IMR-90 (cell line): ENCODE results near the gene NUP43. TPM values are rescaled to one million over a fixed set of nuclear protein-coding genes. Genes with fewer than 3 reads are reported as not detected.

Source experiments
- ATAC-seq: fragments of 200-7000 bp; cut with Tn5 transposase; 2 replicates; pipeline ENCODE4 v1.9.1; 2020; ENCODE audit warnings: low read depth, mild to moderate bottlenecking, moderate library complexity
- BruUV-seq: library from RNA; stranded (reverse); fragments of 400-500 nt; replicated peaks from 2 replicates; lab custom pipeline; 2021; lab: Mats Ljungman, UMichigan
- CTCF ChIA-PET: fragments of 300-600 bp; formaldehyde crosslinking; extraction: SDS; loops from one replicate; lab custom pipeline; 2021; ENCODE audit warnings: antibody characterized with exemption; lab: Yijun Ruan, JAX
- POLR2A ChIA-PET: fragments of 300-600 bp; sonication (Branson Sonifier 250); formaldehyde crosslinking; loops from one replicate; lab custom pipeline; 2022; ENCODE audit warnings: antibody characterized with exemption; ENCODE audit not compliant: unreplicated experiment; lab: Charles Lee
- DNase-seq: peaks from one replicate; pipeline ENCODE4 v3.0.0; 2013
- H2AFZ ChIP-seq: replicated peaks from 2 replicates; pipeline ENCODE3; 2013; ENCODE audit warnings: low read length, mild to moderate bottlenecking; ENCODE audit not compliant: poor library complexity
- H2AK5ac ChIP-seq: 2 replicates; pipeline ENCODE4 v1.6.1; 2013; ENCODE audit warnings: low read depth, low read length, inconsistent platforms
- H2AK9ac ChIP-seq: replicated peaks from 2 replicates; pipeline ENCODE3; 2013; ENCODE audit warnings: mild to moderate bottlenecking, low read depth, low read length, moderate library complexity; ENCODE audit not compliant: poor library complexity
- H2BK120ac ChIP-seq: 2 replicates; pipeline ENCODE4 v1.6.1; 2013; ENCODE audit warnings: low read depth, low read length, inconsistent platforms
- H2BK15ac ChIP-seq: 3 replicates; pipeline ENCODE4 v1.6.1; 2013; ENCODE audit warnings: low read depth, low read length, inconsistent platforms
- H2BK20ac ChIP-seq: 2 replicates; pipeline ENCODE4 v1.6.1; 2013; ENCODE audit warnings: low read depth, mild to moderate bottlenecking, inconsistent platforms, low read length, moderate library complexity
- H2BK5ac ChIP-seq: 2 replicates; pipeline ENCODE4 v1.6.1; 2013; ENCODE audit warnings: mild to moderate bottlenecking, low read depth, low read length, inconsistent platforms; ENCODE audit not compliant: poor library complexity, severe bottlenecking
- H3K14ac ChIP-seq: replicated peaks from 2 replicates; pipeline ENCODE4 v1.6.1; 2013; ENCODE audit warnings: low read depth, low read length, inconsistent platforms
- H3K18ac ChIP-seq: 2 replicates; pipeline ENCODE4 v1.6.1; 2013; ENCODE audit warnings: low read depth, low read length, control low read depth
- H3K23ac ChIP-seq: 2 replicates; pipeline ENCODE4 v1.6.1; 2013; ENCODE audit warnings: low read depth, low read length, inconsistent platforms
- H3K27ac ChIP-seq: 2 replicates; pipeline ENCODE4 v1.5.1; 2013; ENCODE audit warnings: mild to moderate bottlenecking, control low read depth, low read length; ENCODE audit not compliant: insufficient read depth
- H3K27me3 ChIP-seq: 2 replicates; pipeline ENCODE4 v1.6.1; 2013; ENCODE audit warnings: low read length; ENCODE audit not compliant: control insufficient read depth, insufficient read depth
- H3K36me3 ChIP-seq: 2 replicates; pipeline ENCODE4 v1.6.1; 2013; ENCODE audit warnings: low read length, mixed read lengths; ENCODE audit not compliant: control insufficient read depth, insufficient read depth
- H3K4ac ChIP-seq: 2 replicates; pipeline ENCODE4 v1.6.1; 2013; ENCODE audit warnings: low read depth, low read length, inconsistent platforms
- H3K4me1 ChIP-seq: 2 replicates; pipeline ENCODE4 v1.6.1; 2013; ENCODE audit warnings: low read length, mixed read lengths; ENCODE audit not compliant: control insufficient read depth, insufficient read depth
- H3K4me2 ChIP-seq: 2 replicates; pipeline ENCODE4 v1.6.1; 2013; ENCODE audit warnings: low read depth, mild to moderate bottlenecking, control low read depth, low read length, moderate library complexity
- H3K4me3 ChIP-seq: 2 replicates; pipeline ENCODE4 v1.5.1; 2013; ENCODE audit warnings: low read depth, mild to moderate bottlenecking, control low read depth, low read length, moderate library complexity; ENCODE audit not compliant: insufficient read depth
- H3K56ac ChIP-seq: 2 replicates; pipeline ENCODE4 v1.6.1; 2013; ENCODE audit warnings: low read length, inconsistent platforms; ENCODE audit not compliant: insufficient read depth; ENCODE audit errors: extremely low read depth
- H3K79me1 ChIP-seq, 2 experiments: 2 replicates each; pipeline ENCODE4 v1.6.1; 2013; ENCODE audit warnings: low read length in 2 of 2, inconsistent platforms in 1 of 2, low read depth in 1 of 2
- H3K9ac ChIP-seq: 2 replicates; pipeline ENCODE4 v1.6.1; 2013; ENCODE audit warnings: low read depth, low read length, control low read depth
- H3K9me1 ChIP-seq: 2 replicates; pipeline ENCODE4 v1.6.1; 2013; ENCODE audit warnings: low read length, inconsistent platforms; ENCODE audit not compliant: insufficient read depth
- H3K9me3 ChIP-seq: 2 replicates; pipeline ENCODE4 v1.6.1; 2013; ENCODE audit warnings: low read length; ENCODE audit not compliant: control insufficient read depth, insufficient read depth
- H4K20me1 ChIP-seq: 2 replicates; pipeline ENCODE4 v1.6.1; 2013; ENCODE audit warnings: low read length, inconsistent platforms; ENCODE audit not compliant: insufficient read depth
- H4K5ac ChIP-seq: 2 replicates; pipeline ENCODE4 v1.6.1; 2013; ENCODE audit warnings: mild to moderate bottlenecking, low read depth, low read length, control low read depth
- H4K8ac ChIP-seq, 2 experiments: 2 replicates each; pipeline ENCODE4 v1.6.1; 2013; ENCODE audit warnings: low read depth in 2 of 2, low read length in 2 of 2, control low read depth in 1 of 2, inconsistent platforms in 1 of 2
- H4K91ac ChIP-seq: 2 replicates; pipeline ENCODE4 v1.6.1; 2013; ENCODE audit warnings: low read depth, low read length, inconsistent platforms; ENCODE audit not compliant: insufficient read depth
- BHLHE40 ChIP-seq: fragments of 150-350 bp; IDR thresholded peaks from 2 replicates; pipeline ENCODE4 v1.6.1; 2016; ENCODE audit warnings: mild to moderate bottlenecking, low read depth, low read length
- CEBPB ChIP-seq: IDR thresholded peaks from 2 replicates; pipeline ENCODE4 v1.6.1; 2012; ENCODE audit warnings: low read depth, low read length, improper control_type of control experiment
- CHD1 ChIP-seq: IDR thresholded peaks from 2 replicates; pipeline ENCODE4 v1.6.1; 2012; ENCODE audit warnings: low read depth, low read length, improper control_type of control experiment
- FOS ChIP-seq: fragments of 150-350 bp; IDR thresholded peaks from 2 replicates; pipeline ENCODE4 v1.6.1; 2016; ENCODE audit warnings: low read depth, low read length
- MAFK ChIP-seq: IDR thresholded peaks from 2 replicates; pipeline ENCODE4 v1.6.1; 2012; ENCODE audit warnings: low read depth, low read length, improper control_type of control experiment
- MAZ ChIP-seq: IDR thresholded peaks from 2 replicates; pipeline ENCODE4 v1.6.1; 2012; ENCODE audit warnings: low read depth, mild to moderate bottlenecking, low read length, improper control_type of control experiment, moderate library complexity, borderline replicate concordance
- NFE2L2 ChIP-seq: fragments of 150-350 bp; IDR thresholded peaks from 2 replicates; pipeline ENCODE4 v1.6.1; 2016; ENCODE audit warnings: low read depth, mild to moderate bottlenecking, low read length
- POLR2A ChIP-seq: IDR thresholded peaks from 2 replicates; pipeline ENCODE4 v1.6.1; 2012; ENCODE audit warnings: mild to moderate bottlenecking, low read depth, low read length
- RCOR1 ChIP-seq: IDR thresholded peaks from 2 replicates; pipeline ENCODE4 v1.6.1; 2012; ENCODE audit warnings: mild to moderate bottlenecking, low read length, improper control_type of control experiment; ENCODE audit not compliant: insufficient replicate concordance
- RFX5 ChIP-seq: IDR thresholded peaks from 2 replicates; pipeline ENCODE4 v1.8.0; 2012; ENCODE audit warnings: low read depth, mild to moderate bottlenecking, low read length, moderate library complexity
- SMC3 ChIP-seq: fragments of 150-350 bp; IDR thresholded peaks from 2 replicates; pipeline ENCODE4 v1.6.1; 2016; ENCODE audit warnings: low read depth, mild to moderate bottlenecking, antibody characterized with exemption, low read length, moderate library complexity
- WGBS, 2 experiments: methylation state at CpG; one replicate each; pipeline versions ENCODE4 v1.1.5 to v1.1.7; 2013; ENCODE audit warnings: missing lambda C conversion rate in 2 of 2; ENCODE audit not compliant: insufficient read length in 1 of 2; ENCODE audit errors: extremely low coverage in 2 of 2; 5-methylcytosine and 5-hydroxymethylcytosine counted together
- dilution Hi-C: fragments of 300-500 bp; cut with HindIII; formaldehyde crosslinking; loops from one replicate; pipeline ENCODE4 v1.14.3; 2018; ENCODE audit warnings: low sequenced_read_pairs; ENCODE audit not compliant: unreplicated experiment
- in situ Hi-C: fragments of 300-500 bp; cut with MboI; formaldehyde crosslinking; loops from 3 replicates; pipeline ENCODE4 v1.14.3; 2019; ENCODE audit warnings: low sequenced_read_pairs, inconsistent platforms, mixed read lengths
- intact Hi-C: fragments of 100-400 bp; cut with micrococcal nuclease; formaldehyde crosslinking; loops from 2 replicates; pipeline ENCODE4 v1.10.0; 2022
- polyA plus RNA-seq, 3 experiments: library from polyadenylated mRNA; depleted of rRNA; stranded (reverse); fragments of >200 nt; gene quantifications; 2 replicates each; pipeline ENCODE4 v1.2.3, GENCODE V29; 2012; ENCODE audit warnings: low replicate concordance in 1 of 3
- total RNA-seq: library from RNA; depleted of rRNA; stranded (reverse); fragments of >200 nt; gene quantifications from 2 replicates; pipeline ENCODE4 v1.2.3, GENCODE V29; 2012
- TF ChIP-seq, protein P1 (sequence below): fragments of 150-350 bp; IDR thresholded peaks from 2 replicates; pipeline ENCODE4 v1.6.1; 2017; ENCODE audit warnings: mild to moderate bottlenecking, antibody characterized with exemption, low read length, low read depth
- TF ChIP-seq, protein P2 (sequence below): conservative IDR thresholded peaks from 2 replicates; pipeline ENCODE4 v1.5.1; 2012; ENCODE audit warnings: mild to moderate bottlenecking, low read depth, low read length, improper control_type of control experiment

Gene NUP43
- total and polyA plus RNA-seq, 2 of the 4 experiments (the other 2 are of a cell fraction): 14.2 to 40.5 TPM

DNA sequence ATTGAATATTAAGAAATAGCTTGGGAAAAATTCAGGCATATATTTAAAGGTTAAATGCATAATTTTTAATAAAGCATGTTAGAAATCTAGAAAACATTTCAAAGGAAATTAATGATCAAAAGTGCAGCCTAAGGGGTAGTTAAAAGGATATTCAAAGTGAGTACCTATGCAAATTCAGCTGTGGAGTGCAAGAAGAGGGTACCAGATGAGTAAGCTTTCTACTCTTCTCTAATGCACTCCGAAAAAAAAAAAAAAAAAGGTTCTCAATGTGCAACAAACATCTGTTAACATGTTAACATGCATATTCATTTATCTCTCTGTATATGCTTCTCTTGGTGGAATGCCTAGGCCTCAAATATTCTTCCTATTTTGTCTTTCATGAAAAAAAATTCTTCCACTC, 65.8 kb downstream of the NUP43 start:
- Histone ChIP-seq H3K4me1 (no peaks in the 10 kb centered on the region), H3K79me1 (peaks cover 18 to 37% of the 10 kb centered on the region in 2 experiments), H2BK15ac (no peak overlapping the region), H3K4me2 (no peak overlapping the region), H4K5ac (no peak overlapping the region), H2AFZ (no peak overlapping the region), H3K36me3 (peaks cover 29% of the 10 kb centered on the region), H2BK5ac (no peak overlapping the region), H3K9me1 (peaks cover 4% of the 10 kb centered on the region), H2AK5ac (no peak overlapping the region), H2AK9ac (no peak overlapping the region), H3K18ac (no peak overlapping the region), H3K27me3 (no peaks in the 10 kb centered on the region), H3K9me3 (no peaks in the 10 kb centered on the region), H3K4me3 (no peak overlapping the region), H2BK20ac (no peak overlapping the region), H3K23ac (no peak overlapping the region), H3K9ac (no peak overlapping the region), H3K27ac (no peak overlapping the region), H3K56ac (no peak overlapping the region), H3K14ac (no peak overlapping the region), H3K4ac (no peak overlapping the region), H4K20me1 (peaks cover 13% of the 10 kb centered on the region; the same call in 1 of the 2 replicates), H2BK120ac (no peak overlapping the region), H4K8ac (no peak overlapping the region), H4K91ac (no peak overlapping the region)
- DNase-seq (no peak), ATAC-seq (no peak)
- dilution Hi-C loops: no loop called here
- CTCF ChIA-PET: no interaction called here
- no CpG with 5 or more reads among the region's 1 CpG for WGBS, 2 experiments
- intact Hi-C loops: no loop called here
- no peak for TF ChIP-seq RCOR1
- TF ChIP-seq CHD1: no peak
- no peak for TF ChIP-seq NFE2L2
- no peak for TF ChIP-seq MAZ
- no peak for TF ChIP-seq CEBPB
- TF ChIP-seq, protein P1, sequence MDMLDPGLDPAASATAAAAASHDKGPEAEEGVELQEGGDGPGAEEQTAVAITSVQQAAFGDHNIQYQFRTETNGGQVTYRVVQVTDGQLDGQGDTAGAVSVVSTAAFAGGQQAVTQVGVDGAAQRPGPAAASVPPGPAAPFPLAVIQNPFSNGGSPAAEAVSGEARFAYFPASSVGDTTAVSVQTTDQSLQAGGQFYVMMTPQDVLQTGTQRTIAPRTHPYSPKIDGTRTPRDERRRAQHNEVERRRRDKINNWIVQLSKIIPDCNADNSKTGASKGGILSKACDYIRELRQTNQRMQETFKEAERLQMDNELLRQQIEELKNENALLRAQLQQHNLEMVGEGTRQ: no peak
- TF ChIP-seq, protein P2, sequence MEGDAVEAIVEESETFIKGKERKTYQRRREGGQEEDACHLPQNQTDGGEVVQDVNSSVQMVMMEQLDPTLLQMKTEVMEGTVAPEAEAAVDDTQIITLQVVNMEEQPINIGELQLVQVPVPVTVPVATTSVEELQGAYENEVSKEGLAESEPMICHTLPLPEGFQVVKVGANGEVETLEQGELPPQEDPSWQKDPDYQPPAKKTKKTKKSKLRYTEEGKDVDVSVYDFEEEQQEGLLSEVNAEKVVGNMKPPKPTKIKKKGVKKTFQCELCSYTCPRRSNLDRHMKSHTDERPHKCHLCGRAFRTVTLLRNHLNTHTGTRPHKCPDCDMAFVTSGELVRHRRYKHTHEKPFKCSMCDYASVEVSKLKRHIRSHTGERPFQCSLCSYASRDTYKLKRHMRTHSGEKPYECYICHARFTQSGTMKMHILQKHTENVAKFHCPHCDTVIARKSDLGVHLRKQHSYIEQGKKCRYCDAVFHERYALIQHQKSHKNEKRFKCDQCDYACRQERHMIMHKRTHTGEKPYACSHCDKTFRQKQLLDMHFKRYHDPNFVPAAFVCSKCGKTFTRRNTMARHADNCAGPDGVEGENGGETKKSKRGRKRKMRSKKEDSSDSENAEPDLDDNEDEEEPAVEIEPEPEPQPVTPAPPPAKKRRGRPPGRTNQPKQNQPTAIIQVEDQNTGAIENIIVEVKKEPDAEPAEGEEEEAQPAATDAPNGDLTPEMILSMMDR: no peak
- TF ChIP-seq BHLHE40: no peak
- TF ChIP-seq MAFK: no peak
- no peak for TF ChIP-seq SMC3
- no peak for TF ChIP-seq RFX5
- no peak for TF ChIP-seq POLR2A
- TF ChIP-seq FOS: no peak
- POLR2A ChIA-PET: no interaction called here
- BruUV-seq: no TSS peak
- in situ Hi-C loops: no loop called here
